MM.1S (cell line): ENCODE results near the gene DNAJB8.

ENCODE experiments used
- DNase-seq: peaks from one replicate; pipeline ENCODE4 v3.0.0-alpha.2; 2015
- H2AFZ ChIP-seq: fragments of 300-600 bp; sonication (generic); 2 replicates; pipeline ENCODE4 v1.6.0; 2016; ENCODE audit warnings: antibody characterized with exemption, low read length
- H3F3A ChIP-seq: fragments of 300-600 bp; sonication (generic); 2 replicates; pipeline ENCODE4 v1.6.1; 2016; ENCODE audit warnings: mild to moderate bottlenecking, antibody characterized with exemption, low read length, moderate library complexity, mixed read lengths; ENCODE audit not compliant: insufficient read depth
- H3K27ac ChIP-seq: fragments of 300-600 bp; sonication (generic); 2 replicates; pipeline ENCODE4 v1.5.1; 2016; ENCODE audit warnings: mild to moderate bottlenecking, low read length
- H3K27me3 ChIP-seq: fragments of 300-600 bp; sonication (generic); replicated peaks from 2 replicates; pipeline ENCODE4 v1.6.0; 2016; ENCODE audit warnings: low read length; ENCODE audit not compliant: insufficient read depth
- H3K36me3 ChIP-seq: fragments of 300-600 bp; sonication (generic); replicated peaks from 2 replicates; pipeline ENCODE4 v1.6.1; 2016; ENCODE audit warnings: mild to moderate bottlenecking, low read length, mixed read lengths; ENCODE audit not compliant: insufficient read depth
- H3K4me1 ChIP-seq: fragments of 300-600 bp; sonication (generic); 2 replicates; pipeline ENCODE4 v1.6.1; 2016; ENCODE audit warnings: low read length, mixed read lengths
- H3K4me2 ChIP-seq: fragments of 300-600 bp; sonication (generic); 2 replicates; pipeline ENCODE4 v1.6.0; 2016; ENCODE audit warnings: low read depth, low read length
- H3K4me3 ChIP-seq: fragments of 300-600 bp; sonication (generic); 2 replicates; pipeline ENCODE4 v1.5.1; 2016; ENCODE audit warnings: low read length, mixed read lengths
- H3K79me2 ChIP-seq: fragments of 300-600 bp; sonication (generic); 2 replicates; pipeline ENCODE4 v1.6.1; 2016; ENCODE audit warnings: mixed run types, low read length, mixed read lengths
- H3K9ac ChIP-seq: fragments of 300-600 bp; sonication (generic); 2 replicates; pipeline ENCODE4 v1.6.1; 2016; ENCODE audit warnings: low read length, mixed read lengths
- H3K9me2 ChIP-seq: fragments of 300-600 bp; sonication (generic); replicated peaks from 2 replicates; pipeline ENCODE4 v1.6.1; 2016; ENCODE audit warnings: mild to moderate bottlenecking, low read length, mixed read lengths; ENCODE audit not compliant: insufficient read depth
- H3K9me3 ChIP-seq: fragments of 300-600 bp; sonication (generic); replicated peaks from 2 replicates; pipeline ENCODE4 v1.6.1; 2016; ENCODE audit warnings: mild to moderate bottlenecking, low read length, mixed read lengths; ENCODE audit not compliant: insufficient read depth
- H4K20me1 ChIP-seq: fragments of 300-600 bp; sonication (generic); 2 replicates; pipeline ENCODE4 v1.6.1; 2016; ENCODE audit warnings: mild to moderate bottlenecking, low read length, moderate library complexity, mixed read lengths; ENCODE audit not compliant: insufficient read depth
- EZH2 ChIP-seq: fragments of 300-600 bp; sonication (generic); optimal IDR thresholded peaks from 2 replicates; pipeline ENCODE3; 2017; ENCODE audit warnings: low read depth, mild to moderate bottlenecking, antibody characterized with exemption, low read length, mixed read lengths
- EZH2phosphoT487 ChIP-seq: fragments of 300-600 bp; sonication (generic); IDR thresholded peaks from 2 replicates; pipeline ENCODE4 v1.6.1; 2018; ENCODE audit warnings: antibody characterized with exemption, low read length
- TF ChIP-seq, protein P1 (sequence below): fragments of 300-600 bp; sonication (generic); IDR thresholded peaks from 2 replicates; pipeline ENCODE4 v1.5.1; 2016; ENCODE audit warnings: antibody characterized with exemption, low read length, mixed read lengths

The DNAJB8 gene

GRCh38 chr3:128473737-128474136 is 7.0 kb upstream of the DNAJB8 start:
- H4K20me1 ChIP-seq, result no peaks in the 10 kb centered on the region
- no peaks in the 10 kb centered on the region for H3F3A ChIP-seq
- H3K4me1 ChIP-seq, result no peaks in the 10 kb centered on the region
- no peak overlapping the region for H3K9ac ChIP-seq
- peaks cover 87% of the 10 kb centered on the region for H3K27me3 ChIP-seq
- no peaks in the 10 kb centered on the region for H3K9me3 ChIP-seq
- no peaks in the 10 kb centered on the region for H3K9me2 ChIP-seq
- TF ChIP-seq EZH2phosphoT487 (no peak), EZH2 (no peak)
- TF ChIP-seq, protein P1, sequence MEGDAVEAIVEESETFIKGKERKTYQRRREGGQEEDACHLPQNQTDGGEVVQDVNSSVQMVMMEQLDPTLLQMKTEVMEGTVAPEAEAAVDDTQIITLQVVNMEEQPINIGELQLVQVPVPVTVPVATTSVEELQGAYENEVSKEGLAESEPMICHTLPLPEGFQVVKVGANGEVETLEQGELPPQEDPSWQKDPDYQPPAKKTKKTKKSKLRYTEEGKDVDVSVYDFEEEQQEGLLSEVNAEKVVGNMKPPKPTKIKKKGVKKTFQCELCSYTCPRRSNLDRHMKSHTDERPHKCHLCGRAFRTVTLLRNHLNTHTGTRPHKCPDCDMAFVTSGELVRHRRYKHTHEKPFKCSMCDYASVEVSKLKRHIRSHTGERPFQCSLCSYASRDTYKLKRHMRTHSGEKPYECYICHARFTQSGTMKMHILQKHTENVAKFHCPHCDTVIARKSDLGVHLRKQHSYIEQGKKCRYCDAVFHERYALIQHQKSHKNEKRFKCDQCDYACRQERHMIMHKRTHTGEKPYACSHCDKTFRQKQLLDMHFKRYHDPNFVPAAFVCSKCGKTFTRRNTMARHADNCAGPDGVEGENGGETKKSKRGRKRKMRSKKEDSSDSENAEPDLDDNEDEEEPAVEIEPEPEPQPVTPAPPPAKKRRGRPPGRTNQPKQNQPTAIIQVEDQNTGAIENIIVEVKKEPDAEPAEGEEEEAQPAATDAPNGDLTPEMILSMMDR, result no peak
- H3K27ac ChIP-seq, result no peak overlapping the region
- H3K36me3 ChIP-seq, result no peaks in the 10 kb centered on the region
- no peak overlapping the region for H3K4me3 ChIP-seq
- no peak overlapping the region for H2AFZ ChIP-seq
- DNase-seq, result no peak
- H3K4me2 ChIP-seq, result no peak overlapping the region
- H3K79me2 ChIP-seq, result no peaks in the 10 kb centered on the region

DNA sequence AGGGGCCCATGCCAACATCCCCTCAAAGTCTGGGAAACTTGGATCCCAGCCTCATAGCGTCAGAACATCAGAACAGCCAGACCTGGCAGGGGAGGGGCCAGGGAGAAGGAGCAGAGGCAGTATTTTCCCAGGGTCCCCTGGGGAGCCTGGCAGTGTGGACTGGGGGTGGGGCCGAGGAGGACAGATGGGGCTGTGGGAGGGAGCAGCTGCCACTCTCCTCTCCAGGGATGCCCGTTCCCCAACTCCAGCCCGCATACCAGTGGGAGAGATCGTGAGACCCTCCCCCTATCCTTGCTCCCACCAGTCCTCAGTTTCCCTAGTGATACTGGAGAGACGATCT is 6.5 kb upstream of the DNAJB8 start:
- Histone ChIP-seq H3K27ac (no peak overlapping the region), H3K4me1 (no peaks in the 10 kb centered on the region), H3K9me3 (no peaks in the 10 kb centered on the region), H3K4me2 (no peak overlapping the region), H3K9me2 (no peaks in the 10 kb centered on the region), H3F3A (no peaks in the 10 kb centered on the region), H3K36me3 (no peaks in the 10 kb centered on the region), H2AFZ (no peak overlapping the region), H4K20me1 (no peaks in the 10 kb centered on the region), H3K9ac (no peak overlapping the region), H3K79me2 (no peaks in the 10 kb centered on the region), H3K4me3 (no peak overlapping the region), H3K27me3 (peaks cover 87% of the 10 kb centered on the region)
- TF ChIP-seq EZH2 (no peak), EZH2phosphoT487 (no peak)
- TF ChIP-seq, protein P1, result no peak
- no peak for DNase-seq

DNA sequence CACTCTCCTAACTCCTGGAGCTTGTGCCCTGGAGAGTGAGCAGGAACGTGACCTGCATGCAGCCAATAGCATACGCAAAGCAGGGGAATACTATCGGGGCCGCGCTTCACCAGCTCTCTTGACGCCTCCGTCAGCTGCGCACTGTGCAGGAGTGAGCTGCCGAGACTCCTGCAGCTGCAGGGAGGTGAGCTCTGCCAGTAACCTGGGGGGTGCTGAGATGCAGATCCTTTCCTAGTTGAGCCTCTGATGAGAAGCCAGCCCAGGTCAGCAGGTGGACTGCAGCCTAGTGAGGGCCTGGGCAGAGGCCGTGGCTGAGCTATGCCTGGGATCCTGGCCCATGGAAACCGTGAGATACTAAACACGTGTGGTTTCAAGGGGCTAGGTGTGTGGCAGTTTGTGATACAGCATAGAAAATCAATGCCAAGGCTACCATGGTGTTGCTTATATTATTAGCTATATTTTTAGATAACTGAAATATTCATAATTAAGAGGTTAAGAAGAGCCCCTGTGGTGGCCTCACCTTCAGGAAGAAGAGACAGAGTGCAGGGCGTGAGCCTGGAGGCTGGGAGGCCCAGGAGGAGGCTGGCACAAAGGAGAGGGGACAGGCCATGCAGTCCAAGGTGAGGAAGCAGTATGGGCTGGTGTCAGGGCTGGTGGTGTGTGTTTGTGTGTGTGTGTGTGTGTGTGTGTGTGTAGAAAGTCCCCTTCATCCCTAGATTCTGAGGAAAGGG is 5.9 kb upstream of the DNAJB8 start:
- no peaks in the 10 kb centered on the region for H3K9me3 ChIP-seq
- no peak overlapping the region for H3K4me3 ChIP-seq
- DNase-seq, result no peak
- no peaks in the 10 kb centered on the region for H3K9me2 ChIP-seq
- TF ChIP-seq EZH2phosphoT487, result no peak
- TF ChIP-seq, protein P1, result no peak
- no peak overlapping the region for H3K4me2 ChIP-seq
- no peaks in the 10 kb centered on the region for H3F3A ChIP-seq
- H3K79me2 ChIP-seq, result no peaks in the 10 kb centered on the region
- H4K20me1 ChIP-seq, result no peaks in the 10 kb centered on the region
- H3K9ac ChIP-seq, result no peak overlapping the region
- H3K27ac ChIP-seq, result no peak overlapping the region
- no peak overlapping the region for H2AFZ ChIP-seq
- H3K27me3 ChIP-seq, result peaks cover 87% of the 10 kb centered on the region
- H3K4me1 ChIP-seq, result no peaks in the 10 kb centered on the region
- no peaks in the 10 kb centered on the region for H3K36me3 ChIP-seq
